G401 (cell line): ENCODE data around the gene FJX1. TPM values are rescaled to one million over a fixed set of nuclear protein-coding genes. Genes with fewer than 3 reads are reported as not detected.

Experiments used
- DNase-seq: peaks from one replicate; pipeline ENCODE4 v3.0.0-alpha.2; 2015; ENCODE audit warnings: low spot score
- in situ Hi-C: cut with HindIII; loops from 2 replicates; pipeline ENCODE4 v1.10.0; 2016; ENCODE audit warnings: low sequenced_read_pairs, mixed read lengths
- total RNA-seq: library from RNA; depleted of rRNA; stranded (reverse); fragments of >200 nt; shearing (Covaris generic); gene quantifications from 2 replicates; pipeline ENCODE4 v1.2.3, GENCODE V29; 2014

Gene FJX1
- total RNA-seq, 1 experiment from 2014 or later = 36.5 TPM

GRCh38 chr11:35602979-35603378, 15.3 kb upstream of the FJX1 start:
- DNase-seq = no peak
- in situ Hi-C loops = no loop called here

- DNase-seq = peak; percentile 31
- in situ Hi-C loops = no loop called here
Measured at GRCh38 chr11:35605706-35606105, 12.6 kb upstream of the FJX1 start.

- no peak for DNase-seq
- in situ Hi-C loops = no loop called here
Measured at GRCh38 chr11:35606206-35606605, 12.1 kb upstream of the FJX1 start.

GRCh38 chr11:35608502-35608901, 9.8 kb upstream of the FJX1 start:
- in situ Hi-C loops = no loop called here
- DNase-seq = no peak

GRCh38 chr11:35609656-35610055, 8.6 kb upstream of the FJX1 start:
- in situ Hi-C loops = loop anchor here (5.0 kb wide), 1 partner anchor 648 kb away; no protein-coding TSS in a partner anchor
- no peak for DNase-seq

- in situ Hi-C loops = loop anchor here (5.0 kb wide), 1 partner anchor 647 kb away; no protein-coding TSS in a partner anchor
- DNase-seq = no peak
Measured at GRCh38 chr11:35610631-35611030, 7.6 kb upstream of the FJX1 start.

- in situ Hi-C loops = loop anchor here (5.0 kb wide), 1 partner anchor 646 kb away; no protein-coding TSS in a partner anchor
- DNase-seq = no peak
Measured at GRCh38 chr11:35611741-35612140, 6.5 kb upstream of the FJX1 start.

- DNase-seq = no peak
- in situ Hi-C loops = loop anchor here (5.0 kb wide), 1 partner anchor 642 kb away; no protein-coding TSS in a partner anchor
Measured at GRCh38 chr11:35614939-35615569, 3.2 kb upstream of the FJX1 start.

- in situ Hi-C loops = no loop called here
- peak; percentile 80 for DNase-seq
Measured at GRCh38 chr11:35615921-35616900, 2.0 kb upstream of the FJX1 start.

- DNase-seq = no peak
- in situ Hi-C loops = no loop called here
Measured at GRCh38 chr11:35617316-35617686, 959 bp upstream of the FJX1 start.

- in situ Hi-C loops = no loop called here
- DNase-seq = no peak
Measured at GRCh38 chr11:35618497-35619115, 346 bp downstream of the FJX1 start.

- DNase-seq = peak; percentile 60
- in situ Hi-C loops = no loop called here
Measured at GRCh38 chr11:35619116-35619854, 1.0 kb downstream of the FJX1 start.

- peak; percentile 52 for DNase-seq
- in situ Hi-C loops = no loop called here
Measured at GRCh38 chr11:35619855-35620640, 1.8 kb downstream of the FJX1 start.

- peak; percentile 11 for DNase-seq
- in situ Hi-C loops = no loop called here
Measured at GRCh38 chr11:35620795-35621194, 2.5 kb downstream of the FJX1 start.

- in situ Hi-C loops = no loop called here
- no peak for DNase-seq
Measured at GRCh38 chr11:35621620-35622019, 3.4 kb downstream of the FJX1 start.

GRCh38 chr11:35622070-35622469, 3.8 kb downstream of the FJX1 start:
- no peak for DNase-seq
- in situ Hi-C loops = no loop called here

GRCh38 chr11:35623621-35624168, 5.4 kb downstream of the FJX1 start:
- in situ Hi-C loops = no loop called here
- no peak for DNase-seq

- in situ Hi-C loops = no loop called here
- DNase-seq = no peak
Measured at GRCh38 chr11:35624316-35624715, 6.1 kb downstream of the FJX1 start.
